HG02870 (cell line): ENCODE results near the gene SPON1.
"Not testable (repeated sequence)": the region's sequence is repeated elsewhere in the genome, so short reads cannot be mapped to it uniquely, and the experiment has no call there.

Experiments used
- ATAC-seq: cut with Tn5 transposase; IDR thresholded peaks from one replicate; pipeline ENCODE4 v1.9.1; 2021; ENCODE audit warnings: mild to moderate bottlenecking, moderate library complexity; ENCODE audit not compliant: unreplicated experiment

SPON1 gene

DNA sequence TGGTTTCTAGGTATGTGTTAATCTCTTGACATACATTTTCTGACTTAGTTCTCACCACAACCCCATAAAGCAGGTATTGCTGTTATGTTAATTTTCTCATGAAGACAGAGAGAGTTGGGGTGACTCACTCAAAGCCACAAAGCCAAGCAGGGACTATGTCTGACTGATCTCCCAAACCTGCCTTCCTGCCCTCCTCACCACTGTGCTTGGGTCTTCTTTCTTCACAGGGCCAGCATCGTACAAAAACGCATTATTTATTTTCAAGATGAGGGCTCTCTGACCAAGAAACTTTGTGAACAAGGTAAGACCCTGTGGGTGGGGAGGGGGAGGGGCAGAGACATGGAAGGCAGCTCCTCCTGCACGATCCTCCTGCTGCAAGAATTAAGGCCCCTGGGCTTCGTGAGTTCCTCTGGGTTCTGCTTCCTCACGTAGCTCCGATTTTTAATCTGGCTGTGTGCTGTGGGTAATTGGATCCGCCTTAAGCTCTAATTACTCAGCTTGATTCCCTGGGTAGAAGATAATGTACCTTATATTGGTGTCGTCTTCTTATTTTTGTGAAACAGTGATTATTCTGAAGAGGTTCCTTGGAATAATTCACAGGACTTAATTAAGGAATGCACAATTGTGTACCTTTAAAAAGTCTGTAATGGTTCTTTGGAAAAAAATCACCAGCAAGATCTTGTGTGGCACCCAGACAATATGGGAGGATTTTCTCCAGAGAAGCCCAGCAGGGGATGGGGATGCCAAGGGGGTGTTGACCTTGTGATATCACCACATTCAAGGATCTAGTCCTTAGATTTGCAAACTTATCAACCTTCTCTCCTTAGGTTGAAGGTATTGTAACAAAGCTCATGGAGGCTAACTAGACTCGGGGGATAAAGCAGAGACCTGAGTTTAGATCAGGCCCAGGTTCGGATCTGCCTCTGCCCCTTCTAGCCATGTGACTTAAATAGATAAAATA lies 112.9 kb downstream of the SPON1 start:
- no peak for ATAC-seq

DNA sequence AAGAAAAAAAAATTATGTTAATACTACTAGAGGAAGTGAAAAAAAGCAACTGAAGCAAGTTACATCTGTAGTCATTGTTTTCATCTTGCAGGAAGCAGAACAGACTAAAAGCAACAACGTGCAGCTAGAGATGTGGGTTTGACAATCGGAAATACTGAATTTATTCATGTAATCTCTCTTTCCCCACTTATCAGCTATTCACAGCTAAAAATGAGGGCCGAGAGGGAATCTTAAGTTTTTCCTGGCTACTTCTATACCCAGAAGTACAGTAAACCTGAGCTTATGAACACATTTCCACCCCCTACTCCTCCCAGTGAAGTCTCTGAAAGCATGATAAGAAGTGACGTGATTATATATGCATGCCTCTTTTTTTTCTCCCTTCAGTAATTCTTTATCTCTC lies 116.5 kb downstream of the SPON1 start:
- ATAC-seq = no peak

DNA sequence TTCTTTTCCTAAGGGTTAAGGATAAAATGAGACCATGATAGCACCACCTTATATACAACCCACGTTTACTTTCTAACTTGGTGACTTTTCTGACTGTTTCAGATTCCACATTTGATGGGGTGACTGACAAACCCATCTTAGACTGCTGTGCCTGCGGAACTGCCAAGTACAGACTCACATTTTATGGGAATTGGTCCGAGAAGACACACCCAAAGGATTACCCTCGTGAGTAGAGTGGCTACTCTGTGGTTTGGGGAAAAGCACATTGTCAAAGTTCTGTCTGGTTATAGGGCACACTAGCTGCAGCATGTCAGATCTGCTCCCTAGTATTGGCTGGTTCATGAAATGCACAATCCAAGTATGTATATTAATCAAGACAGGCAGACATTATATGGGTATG lies 117.3 kb downstream of the SPON1 start:
- no peak for ATAC-seq

DNA sequence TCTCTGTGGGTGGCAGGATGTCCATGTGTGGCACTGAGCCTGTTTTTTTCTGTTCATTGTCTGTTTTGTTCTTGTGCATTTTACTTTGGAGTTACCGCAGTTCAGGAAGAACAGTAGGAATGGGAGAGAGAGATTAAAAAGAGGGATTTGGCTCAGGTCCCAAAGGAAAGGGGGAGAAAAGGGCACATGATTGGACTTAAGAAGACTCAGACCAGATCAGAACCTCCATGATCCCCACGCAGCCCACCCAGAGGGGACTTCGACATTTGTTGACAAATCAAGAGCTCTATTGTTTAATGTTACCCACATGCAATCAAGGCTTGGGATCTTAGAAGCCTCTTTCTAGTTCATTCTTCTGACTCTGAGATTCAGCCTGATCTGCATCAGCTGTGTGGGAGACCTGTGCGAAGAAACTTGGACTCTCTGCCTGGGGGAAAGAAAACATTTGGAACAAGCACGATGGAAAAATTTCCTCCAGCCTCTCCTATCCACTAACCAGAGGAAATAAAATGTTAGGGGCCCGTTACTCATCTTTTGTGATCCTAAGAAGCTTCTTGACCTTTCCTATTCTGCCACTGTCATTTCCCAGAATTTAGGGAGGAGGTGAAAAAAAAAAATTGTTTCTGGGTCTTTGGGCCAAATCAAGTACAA lies 119.2 kb downstream of the SPON1 start:
- ATAC-seq = no peak

DNA sequence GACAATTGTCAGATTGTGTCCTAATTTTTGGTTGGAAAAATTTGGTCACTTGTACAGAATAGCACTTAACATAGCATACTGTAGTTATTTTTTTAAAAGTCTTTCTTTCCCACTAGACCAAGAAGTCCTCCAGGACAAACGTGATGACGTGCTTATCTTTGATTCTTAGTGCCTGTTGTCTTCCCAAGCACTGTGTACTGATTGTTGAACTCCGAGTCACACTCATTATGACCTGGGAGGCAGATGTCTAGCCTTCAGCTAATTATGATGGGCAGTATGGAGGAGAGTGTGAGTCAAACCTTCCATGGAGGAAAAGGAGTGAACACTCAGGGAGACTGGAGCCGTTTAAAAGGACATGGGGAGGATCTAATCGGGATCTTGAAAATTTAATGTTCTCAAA lies 119.8 kb downstream of the SPON1 start:
- ATAC-seq = no peak

DNA sequence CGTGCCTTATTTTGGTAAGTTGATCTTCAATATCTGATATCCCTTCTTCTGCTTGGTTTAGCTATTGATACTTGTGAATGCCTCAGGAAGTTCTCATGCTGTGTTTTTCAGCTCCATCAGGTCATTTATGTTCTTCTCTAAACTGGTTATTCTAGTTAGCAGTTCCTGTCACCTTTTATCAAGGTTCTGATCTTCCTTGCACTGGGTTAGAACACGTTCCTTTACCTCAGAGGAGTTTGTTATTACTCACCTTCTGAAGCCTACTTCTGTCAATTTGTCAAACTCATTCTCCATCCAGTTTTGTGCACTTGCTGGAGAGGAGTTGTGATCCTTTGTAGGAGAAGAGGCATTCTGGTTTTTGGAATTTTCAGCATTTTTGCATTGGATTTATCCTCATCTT lies 126.3 kb downstream of the SPON1 start:
- ATAC-seq = not testable (repeated sequence)

GRCh38 chr11:14089690-14090462 lies 127.4 kb downstream of the SPON1 start:
- no peak for ATAC-seq

GRCh38 chr11:14090631-14091030 lies 128.1 kb downstream of the SPON1 start:
- ATAC-seq = not testable (repeated sequence)

DNA sequence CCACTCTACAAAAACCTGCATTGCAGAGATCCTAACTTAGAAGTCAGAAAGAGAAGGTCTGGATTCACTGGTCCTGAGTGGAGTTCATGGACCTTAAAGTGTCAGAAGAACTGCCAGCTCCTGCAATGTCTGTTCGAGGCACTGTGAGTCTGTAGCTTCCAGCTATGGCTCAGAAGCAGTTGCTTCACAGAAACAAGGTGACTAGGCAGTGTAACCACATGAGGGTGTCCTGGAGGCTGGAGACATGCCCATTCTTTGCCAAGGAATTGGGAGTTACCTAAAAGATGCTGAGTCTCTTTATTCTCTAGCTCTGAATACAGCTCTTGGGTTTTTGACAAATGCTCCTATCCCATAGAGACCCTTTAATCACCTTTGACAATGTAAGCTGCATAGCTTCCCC lies 130.5 kb downstream of the SPON1 start:
- ATAC-seq = no peak

- no peak for ATAC-seq
Measured at GRCh38 chr11:14094481-14095037, 132.0 kb downstream of the SPON1 start.

- no peak for ATAC-seq
Measured at GRCh38 chr11:14095882-14096281, 133.4 kb downstream of the SPON1 start.

GRCh38 chr11:14096606-14097005 lies 134.1 kb downstream of the SPON1 start:
- no peak for ATAC-seq

GRCh38 chr11:14101388-14101787 lies 138.9 kb downstream of the SPON1 start:
- ATAC-seq = no peak

GRCh38 chr11:14102766-14103165 lies 140.2 kb downstream of the SPON1 start:
- no peak for ATAC-seq

DNA sequence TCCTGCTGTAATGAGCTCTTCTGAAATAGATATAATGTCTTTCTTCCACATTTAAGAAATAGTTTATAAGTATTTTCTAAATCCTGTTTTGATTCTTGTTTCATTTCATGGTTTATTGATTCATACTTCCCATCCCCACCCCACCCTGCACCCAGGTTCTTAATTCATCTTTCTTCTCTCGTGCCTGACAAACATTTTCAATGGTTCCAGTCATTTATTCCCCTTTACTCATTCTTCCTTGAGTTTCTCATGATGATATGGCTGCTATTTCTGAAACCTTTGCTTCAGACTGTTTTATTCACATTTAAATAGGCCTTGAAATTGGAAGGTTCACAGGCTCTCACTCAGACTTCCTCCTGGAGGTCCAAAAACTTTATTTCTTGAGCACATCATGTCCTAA lies 142.9 kb downstream of the SPON1 start:
- ATAC-seq = no peak

DNA sequence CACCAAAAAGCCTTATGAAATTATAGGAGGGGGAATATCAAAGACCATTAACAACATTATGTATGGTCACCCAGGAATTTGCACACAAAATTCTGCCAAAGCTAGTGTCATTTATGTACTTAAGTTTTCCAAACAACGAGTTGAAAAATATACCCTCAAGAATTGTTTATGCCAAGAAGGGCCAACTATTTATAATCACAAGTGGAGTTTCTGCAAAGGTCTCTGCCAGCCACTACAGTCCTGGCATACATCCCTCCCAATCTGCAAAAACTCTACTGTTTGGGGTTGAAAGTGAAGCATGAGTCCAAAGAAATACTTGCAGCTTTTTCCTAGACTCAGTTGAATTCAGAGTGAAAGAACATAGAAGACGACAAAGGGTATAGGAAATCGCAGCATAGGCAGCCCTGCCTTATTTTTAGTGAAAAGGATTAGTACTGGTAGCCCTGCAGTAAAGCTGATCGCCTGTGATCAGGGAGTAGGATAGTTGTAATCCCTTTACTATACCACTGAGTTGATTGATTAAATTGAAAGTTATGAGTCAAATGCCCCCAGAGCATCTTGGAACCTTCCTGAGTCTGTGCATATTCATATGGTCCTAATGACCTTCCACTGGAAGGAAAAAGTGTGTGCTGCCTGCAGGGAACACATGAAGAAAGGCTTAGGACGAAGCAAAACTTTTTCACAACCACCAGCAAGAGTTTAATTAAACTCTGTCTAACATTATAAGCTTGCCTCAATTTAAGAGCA lies 144.0 kb downstream of the SPON1 start:
- ATAC-seq = no peak

- ATAC-seq = no peak
Measured at GRCh38 chr11:14107050-14107430, 144.5 kb downstream of the SPON1 start.

DNA sequence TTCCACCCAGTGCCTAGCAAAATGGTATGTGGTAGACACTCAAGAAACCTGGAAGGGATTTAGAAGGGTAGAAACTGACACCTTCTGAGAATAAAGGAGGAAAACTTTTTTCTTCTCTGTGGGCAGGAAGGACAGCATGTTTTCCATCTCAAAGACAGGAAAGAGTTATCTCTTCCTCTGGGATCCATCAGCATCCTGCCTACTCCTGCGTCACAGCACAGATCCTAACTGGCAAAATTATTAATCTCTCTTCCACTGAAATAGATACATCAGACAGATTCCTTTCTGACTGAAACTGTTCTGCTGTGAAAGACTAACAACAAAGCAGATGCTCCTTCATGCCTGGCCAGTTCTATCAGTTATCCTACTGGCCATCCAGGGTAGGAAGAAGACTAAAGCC lies 147.2 kb downstream of the SPON1 start:
- ATAC-seq = no peak

- ATAC-seq = no peak
Measured at GRCh38 chr11:14110629-14111028, 148.1 kb downstream of the SPON1 start.

GRCh38 chr11:14111496-14111895 lies 149.0 kb downstream of the SPON1 start:
- ATAC-seq = no peak
